ENCODE results near the gene PRKD2. TPM values are rescaled to one million over a fixed set of nuclear protein-coding genes. Genes with fewer than 3 reads are reported as not detected.

PRKD2 gene
- total RNA-seq, 4 donors from 2014 or later: 30.8 to 85.7 (median 41.7) TPM

DNA sequence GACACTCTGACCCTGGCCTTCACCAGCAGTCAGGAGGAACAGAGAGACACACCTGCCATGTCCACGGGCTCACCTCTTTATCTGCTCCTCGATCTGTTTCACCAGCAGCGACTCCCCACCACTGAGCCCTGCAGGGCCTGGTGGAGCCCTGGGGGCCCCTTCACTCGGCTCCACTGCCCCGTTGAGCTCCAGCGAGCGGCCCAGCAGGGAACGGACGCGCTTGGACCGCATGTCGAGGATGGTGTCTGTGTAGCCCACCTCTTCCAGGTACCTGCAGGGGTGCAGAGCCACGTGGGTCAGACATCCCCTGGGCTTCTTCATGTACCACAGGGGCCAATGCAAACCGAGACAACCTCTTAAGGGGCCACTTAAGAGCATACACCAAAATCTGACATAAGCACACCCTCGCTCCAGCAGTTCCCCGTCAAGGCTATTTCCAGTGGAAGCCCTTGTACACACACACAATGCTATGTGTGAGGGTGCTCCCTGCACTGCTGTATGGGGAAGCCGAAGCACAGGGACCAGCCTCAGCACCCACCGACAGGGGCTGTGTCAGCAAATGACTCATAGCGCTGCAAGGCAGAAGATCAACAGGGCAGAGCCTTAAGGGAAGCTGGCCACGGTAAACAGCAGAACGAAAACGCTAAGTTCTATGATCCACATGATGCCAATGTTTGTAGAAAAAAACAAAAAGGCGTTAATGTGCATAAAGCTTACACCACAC, 16.2 kb upstream of the PRKD2 start:
- Histone ChIP-seq H3K4me3 (no peak overlapping the region), H3K36me3 (no peaks in the 10 kb centered on the region), H3K27me3 (no peaks in the 10 kb centered on the region), H3K4me1 (no peaks in the 10 kb centered on the region), H3K27ac (no peak overlapping the region), H3K9me3 (no peaks in the 10 kb centered on the region)
- no peak for DNase-seq
- intact Hi-C loops (cut with DNase I; ENCODE audit: low total_unique reads): no loop called here
- no peak for TF ChIP-seq POLR2A (IDR thresholded peaks at IDR 0.05)
- TF ChIP-seq, protein P1, sequence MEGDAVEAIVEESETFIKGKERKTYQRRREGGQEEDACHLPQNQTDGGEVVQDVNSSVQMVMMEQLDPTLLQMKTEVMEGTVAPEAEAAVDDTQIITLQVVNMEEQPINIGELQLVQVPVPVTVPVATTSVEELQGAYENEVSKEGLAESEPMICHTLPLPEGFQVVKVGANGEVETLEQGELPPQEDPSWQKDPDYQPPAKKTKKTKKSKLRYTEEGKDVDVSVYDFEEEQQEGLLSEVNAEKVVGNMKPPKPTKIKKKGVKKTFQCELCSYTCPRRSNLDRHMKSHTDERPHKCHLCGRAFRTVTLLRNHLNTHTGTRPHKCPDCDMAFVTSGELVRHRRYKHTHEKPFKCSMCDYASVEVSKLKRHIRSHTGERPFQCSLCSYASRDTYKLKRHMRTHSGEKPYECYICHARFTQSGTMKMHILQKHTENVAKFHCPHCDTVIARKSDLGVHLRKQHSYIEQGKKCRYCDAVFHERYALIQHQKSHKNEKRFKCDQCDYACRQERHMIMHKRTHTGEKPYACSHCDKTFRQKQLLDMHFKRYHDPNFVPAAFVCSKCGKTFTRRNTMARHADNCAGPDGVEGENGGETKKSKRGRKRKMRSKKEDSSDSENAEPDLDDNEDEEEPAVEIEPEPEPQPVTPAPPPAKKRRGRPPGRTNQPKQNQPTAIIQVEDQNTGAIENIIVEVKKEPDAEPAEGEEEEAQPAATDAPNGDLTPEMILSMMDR (IDR thresholded peaks at IDR 0.05): no peak

GRCh38 chr19:46732172-46732938, 15.4 kb upstream of the PRKD2 start:
- no peak overlapping the region for H3K27ac ChIP-seq
- TF ChIP-seq, protein P1 (IDR thresholded peaks at IDR 0.05): no peak
- no peak for TF ChIP-seq POLR2A (IDR thresholded peaks at IDR 0.05)
- no peak for DNase-seq
- H3K4me3 ChIP-seq: no peak overlapping the region
- no peaks in the 10 kb centered on the region for H3K4me1 ChIP-seq
- no peaks in the 10 kb centered on the region for H3K9me3 ChIP-seq
- H3K27me3 ChIP-seq: no peaks in the 10 kb centered on the region
- H3K36me3 ChIP-seq: no peaks in the 10 kb centered on the region
- intact Hi-C loops (cut with DNase I; ENCODE audit: low total_unique reads): no loop called here

GRCh38 chr19:46731584-46731983, 14.7 kb upstream of the PRKD2 start:
- Histone ChIP-seq H3K36me3 (no peaks in the 10 kb centered on the region), H3K27ac (no peak overlapping the region), H3K4me3 (no peak overlapping the region), H3K27me3 (no peaks in the 10 kb centered on the region), H3K9me3 (no peaks in the 10 kb centered on the region), H3K4me1 (no peaks in the 10 kb centered on the region)
- no peak for TF ChIP-seq POLR2A (IDR thresholded peaks at IDR 0.05)
- TF ChIP-seq, protein P1 (IDR thresholded peaks at IDR 0.05): no peak
- DNase-seq: no peak
- intact Hi-C loops (cut with DNase I; ENCODE audit: low total_unique reads): no loop called here

GRCh38 chr19:46731007-46731501, 14.1 kb upstream of the PRKD2 start:
- H3K9me3 ChIP-seq: no peaks in the 10 kb centered on the region
- no peak overlapping the region for H3K4me3 ChIP-seq
- H3K36me3 ChIP-seq: no peaks in the 10 kb centered on the region
- no peak for DNase-seq
- H3K27ac ChIP-seq: no peak overlapping the region
- no peaks in the 10 kb centered on the region for H3K27me3 ChIP-seq
- no peak for TF ChIP-seq POLR2A (IDR thresholded peaks at IDR 0.05)
- TF ChIP-seq, protein P1 (IDR thresholded peaks at IDR 0.05): no peak
- intact Hi-C loops (cut with DNase I; ENCODE audit: low total_unique reads): no loop called here
- H3K4me1 ChIP-seq: no peaks in the 10 kb centered on the region

GRCh38 chr19:46730595-46730994, 13.7 kb upstream of the PRKD2 start:
- no peaks in the 10 kb centered on the region for H3K36me3 ChIP-seq

More at GRCh38 chr19:46730595-46730994, 13.7 kb upstream of the PRKD2 start:
- H3K4me1 ChIP-seq: no peaks in the 10 kb centered on the region
- H3K9me3 ChIP-seq: no peaks in the 10 kb centered on the region
- H3K4me3 ChIP-seq: no peak overlapping the region
- intact Hi-C loops (cut with DNase I; ENCODE audit: low total_unique reads): no loop called here
- DNase-seq: no peak
- no peak overlapping the region for H3K27ac ChIP-seq
- no peak for TF ChIP-seq POLR2A (IDR thresholded peaks at IDR 0.05)
- TF ChIP-seq, protein P1 (IDR thresholded peaks at IDR 0.05): no peak
- H3K27me3 ChIP-seq: no peaks in the 10 kb centered on the region

All from uterus (tissue), 4 donors.